Vagina (tissue), 2 donors: ENCODE measurements around the gene ROPN1L.

Experiments used
- POLR2A ChIP-seq, 2 donors: fragments of 450-650 bp; IDR thresholded peaks; one replicate each; pipeline ENCODE4 v1.6.1; 2017; ENCODE audit warnings: antibody characterized with exemption in 2 of 2, mild to moderate bottlenecking in 2 of 2, moderate library complexity in 2 of 2
- TF ChIP-seq, protein P1 (sequence below), 3 experiments: fragments of 450-650 bp in 2 of 3; fragments of 200-600 bp in 1 of 3; sonication (generic) in 1 of 3; IDR thresholded peaks; one replicate each; pipeline ENCODE4 v1.5.1; 2017 to 2019; ENCODE audit warnings: antibody characterized with exemption in 3 of 3, mild to moderate bottlenecking in 2 of 3, moderate library complexity in 2 of 3

DNA sequence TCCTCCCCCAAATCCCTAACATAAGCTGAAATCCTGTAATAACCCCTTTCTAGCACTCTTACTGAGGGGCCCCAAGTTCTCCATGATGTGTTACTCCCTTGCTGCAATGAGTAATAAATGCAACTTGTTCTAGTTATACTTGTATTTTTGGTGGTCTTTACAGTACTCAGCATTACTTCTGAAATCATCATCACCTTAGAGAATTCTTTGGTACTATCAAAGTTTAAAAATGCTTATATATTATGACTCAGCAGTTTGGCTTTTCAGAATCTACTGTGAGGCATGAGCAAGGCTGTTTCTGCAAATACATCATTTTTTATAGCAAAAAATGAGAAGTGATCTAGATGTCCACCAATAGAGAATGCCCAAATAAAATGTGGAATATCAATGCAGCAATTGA is 20.7 kb upstream of the ROPN1L start:
- TF ChIP-seq, protein P1, sequence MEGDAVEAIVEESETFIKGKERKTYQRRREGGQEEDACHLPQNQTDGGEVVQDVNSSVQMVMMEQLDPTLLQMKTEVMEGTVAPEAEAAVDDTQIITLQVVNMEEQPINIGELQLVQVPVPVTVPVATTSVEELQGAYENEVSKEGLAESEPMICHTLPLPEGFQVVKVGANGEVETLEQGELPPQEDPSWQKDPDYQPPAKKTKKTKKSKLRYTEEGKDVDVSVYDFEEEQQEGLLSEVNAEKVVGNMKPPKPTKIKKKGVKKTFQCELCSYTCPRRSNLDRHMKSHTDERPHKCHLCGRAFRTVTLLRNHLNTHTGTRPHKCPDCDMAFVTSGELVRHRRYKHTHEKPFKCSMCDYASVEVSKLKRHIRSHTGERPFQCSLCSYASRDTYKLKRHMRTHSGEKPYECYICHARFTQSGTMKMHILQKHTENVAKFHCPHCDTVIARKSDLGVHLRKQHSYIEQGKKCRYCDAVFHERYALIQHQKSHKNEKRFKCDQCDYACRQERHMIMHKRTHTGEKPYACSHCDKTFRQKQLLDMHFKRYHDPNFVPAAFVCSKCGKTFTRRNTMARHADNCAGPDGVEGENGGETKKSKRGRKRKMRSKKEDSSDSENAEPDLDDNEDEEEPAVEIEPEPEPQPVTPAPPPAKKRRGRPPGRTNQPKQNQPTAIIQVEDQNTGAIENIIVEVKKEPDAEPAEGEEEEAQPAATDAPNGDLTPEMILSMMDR (IDR thresholded peaks at IDR 0.05), result no peak
- no peak for TF ChIP-seq POLR2A (IDR thresholded peaks at IDR 0.05)
